GM10847 (cell line): ENCODE measurements around the gene TAF1B.

Experiments used
- POLR2A ChIP-seq: IDR thresholded peaks from 2 replicates; pipeline ENCODE4 v1.6.1; 2011; ENCODE audit not compliant: insufficient read length; ENCODE audit errors: extremely low read depth

The TAF1B gene

DNA sequence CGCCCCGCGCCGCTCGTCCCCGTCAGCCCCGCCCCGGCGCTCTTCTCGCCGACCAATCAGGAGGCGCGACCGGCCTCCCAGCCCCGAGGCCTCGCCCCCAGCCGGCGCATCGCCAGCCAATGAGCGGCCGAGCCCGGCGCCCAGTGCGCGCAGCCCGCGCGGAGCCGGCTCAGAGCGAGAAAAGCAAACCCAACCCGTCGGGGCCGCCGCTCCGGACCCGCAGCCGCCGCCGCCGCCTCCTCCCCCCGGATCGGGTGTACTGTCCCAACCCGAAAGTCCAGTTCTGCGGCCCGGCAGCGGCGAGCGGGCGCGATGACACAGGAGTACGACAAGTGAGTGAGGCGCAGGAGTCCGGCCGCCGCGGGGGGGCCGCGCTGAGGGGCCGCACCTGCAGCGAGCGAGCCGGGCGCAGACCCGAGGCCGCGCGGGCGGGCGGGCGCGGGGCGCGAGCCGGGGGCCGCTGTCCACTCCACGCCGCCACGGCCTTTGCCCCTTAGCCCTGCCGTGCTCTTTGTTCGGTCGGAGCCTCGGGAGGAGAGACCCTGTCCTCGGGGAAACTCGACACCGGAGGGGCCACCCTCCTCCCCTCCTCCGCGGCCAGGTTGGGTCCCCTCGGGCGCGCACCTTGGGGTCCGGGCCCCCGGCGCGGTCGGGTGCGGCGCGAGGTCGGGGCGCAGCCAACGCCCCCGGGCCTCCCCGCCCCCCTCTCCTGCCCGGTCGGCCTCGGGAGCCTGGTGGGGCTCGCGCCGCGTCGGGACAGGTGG lies 108.4 kb downstream of the TAF1B start, which contains the start of gene GRHL1:
GRHL1 (plus strand) TSS at position 172 of the 764 bp plus-strand sequence; CDS start at position 313, 141 bp downstream.
- no peak for TF ChIP-seq POLR2A

DNA sequence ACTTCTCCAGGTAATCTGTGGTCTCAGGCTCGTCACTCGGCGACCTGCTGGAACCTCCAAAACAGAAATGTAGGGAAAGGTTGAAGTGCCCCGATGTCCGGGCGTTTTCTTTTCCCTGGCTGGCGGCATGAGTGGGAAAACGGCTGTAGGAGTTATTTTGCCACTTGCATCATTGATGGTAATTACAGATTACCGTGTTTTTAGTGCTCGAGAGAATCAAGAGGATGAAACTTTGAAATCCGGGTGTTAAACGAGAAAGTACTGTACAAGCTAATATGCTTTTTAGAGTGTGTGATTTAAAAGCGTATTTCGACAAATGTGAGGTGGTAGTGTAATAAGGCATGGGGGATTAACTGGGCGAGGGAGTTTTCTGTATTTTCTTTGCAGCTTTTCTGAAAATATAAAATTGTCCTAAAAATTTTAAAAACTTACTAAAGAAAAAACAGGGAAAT lies 109.0 kb downstream of the TAF1B start:
- TF ChIP-seq POLR2A: no peak

DNA sequence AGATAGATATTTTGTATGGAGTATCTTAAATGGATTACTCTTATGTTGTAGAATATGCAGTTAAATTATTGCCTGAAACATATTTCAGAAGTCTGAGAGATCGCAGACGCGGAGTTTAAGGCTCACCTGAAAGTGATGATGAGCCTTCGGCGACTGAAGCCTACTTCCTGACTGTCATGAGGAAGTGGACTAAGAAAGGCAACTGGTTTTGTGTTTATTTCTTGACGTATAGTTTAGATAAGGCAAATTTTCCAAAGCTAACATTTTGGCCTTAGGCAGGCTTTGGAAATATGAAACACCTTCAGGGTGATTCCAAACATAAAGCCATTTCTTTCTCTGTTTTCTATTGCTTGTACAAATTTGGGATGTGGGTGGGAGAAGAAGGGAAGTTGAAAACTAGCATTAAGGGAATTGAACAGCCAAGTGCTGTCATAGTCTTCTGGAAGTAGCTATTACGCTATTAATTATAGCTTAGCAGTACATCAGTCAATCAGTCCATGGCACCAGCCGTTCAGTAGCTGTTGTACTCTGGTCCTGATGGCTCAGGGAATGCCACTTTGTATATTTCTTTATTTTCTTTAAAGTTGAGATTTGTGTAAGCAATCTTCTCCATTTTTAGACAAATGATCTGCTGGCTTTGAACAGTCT lies 109.7 kb downstream of the TAF1B start:
- no peak for TF ChIP-seq POLR2A

DNA sequence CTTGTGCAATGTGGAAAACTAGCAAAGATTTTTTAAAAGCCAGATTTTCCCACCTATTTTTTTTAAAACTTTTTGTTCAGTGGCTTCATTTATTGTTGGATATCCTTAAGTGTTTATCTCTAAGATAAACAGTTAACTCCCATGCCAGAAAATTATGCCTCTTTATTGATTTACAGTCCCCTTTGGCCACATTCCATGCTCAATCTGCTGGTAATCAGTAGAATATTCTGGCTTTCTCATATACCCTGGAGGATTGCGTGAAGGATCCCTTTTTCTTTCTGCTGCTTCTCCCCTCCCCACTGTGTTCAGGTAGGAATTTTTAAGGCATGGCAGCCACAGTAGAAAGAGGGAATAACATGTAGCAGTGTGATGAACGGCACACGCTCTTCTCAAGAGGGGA lies 110.9 kb downstream of the TAF1B start:
- no peak for TF ChIP-seq POLR2A

DNA sequence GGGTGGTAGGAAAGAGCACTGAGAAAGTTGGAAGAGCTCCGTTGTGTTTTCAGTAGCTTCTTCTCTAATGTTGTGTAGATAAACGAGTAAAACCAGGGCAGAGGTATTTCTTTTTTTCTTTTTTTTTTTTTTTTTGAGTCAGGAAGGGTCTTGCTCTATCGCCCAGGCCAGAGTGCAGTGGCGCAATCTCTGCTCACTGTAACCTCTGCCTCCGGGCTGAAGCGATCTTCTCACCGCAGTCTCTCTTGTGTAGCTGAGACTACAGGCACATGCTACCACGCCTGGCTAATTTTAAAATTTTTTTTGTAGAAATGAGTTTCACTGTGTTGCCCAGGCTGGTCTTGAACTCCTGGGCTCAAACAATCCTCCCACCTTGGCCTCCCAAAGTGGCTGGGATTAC lies 114.8 kb downstream of the TAF1B start:
- TF ChIP-seq POLR2A: no peak

DNA sequence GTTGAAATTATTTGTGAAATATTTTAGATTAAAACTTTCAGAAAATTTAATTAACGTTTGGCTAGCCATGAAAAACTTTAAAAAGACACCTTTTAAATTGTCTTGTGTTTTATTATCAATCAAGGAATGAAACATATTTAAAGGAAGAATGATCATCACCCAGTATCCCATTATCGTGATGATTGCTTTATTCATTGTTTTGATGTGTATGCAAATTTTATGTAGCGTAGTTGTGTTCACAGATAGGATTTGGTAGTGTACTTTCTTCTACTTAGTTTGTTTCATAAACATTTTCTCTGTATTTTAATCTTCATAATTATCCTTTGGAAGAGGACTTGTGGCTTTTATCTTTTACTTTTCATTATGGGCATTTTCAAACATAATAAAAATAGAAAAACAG lies 116.0 kb downstream of the TAF1B start:
- no peak for TF ChIP-seq POLR2A

DNA sequence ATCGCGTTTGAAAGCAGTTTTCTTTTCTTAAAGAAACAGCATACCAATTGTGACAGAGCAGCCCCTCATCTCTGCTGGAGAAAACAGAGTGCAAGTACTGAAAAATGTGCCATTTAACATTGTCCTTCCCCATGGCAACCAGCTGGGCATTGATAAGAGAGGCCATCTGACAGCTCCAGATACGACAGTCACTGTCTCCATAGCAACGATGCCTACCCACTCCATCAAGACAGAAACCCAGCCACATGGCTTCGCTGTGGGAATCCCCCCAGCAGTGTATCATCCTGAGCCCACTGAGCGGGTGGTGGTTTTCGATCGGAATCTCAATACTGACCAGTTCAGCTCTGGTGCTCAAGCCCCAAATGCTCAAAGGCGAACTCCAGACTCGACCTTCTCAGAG lies 117.7 kb downstream of the TAF1B start:
- TF ChIP-seq POLR2A: no peak

DNA sequence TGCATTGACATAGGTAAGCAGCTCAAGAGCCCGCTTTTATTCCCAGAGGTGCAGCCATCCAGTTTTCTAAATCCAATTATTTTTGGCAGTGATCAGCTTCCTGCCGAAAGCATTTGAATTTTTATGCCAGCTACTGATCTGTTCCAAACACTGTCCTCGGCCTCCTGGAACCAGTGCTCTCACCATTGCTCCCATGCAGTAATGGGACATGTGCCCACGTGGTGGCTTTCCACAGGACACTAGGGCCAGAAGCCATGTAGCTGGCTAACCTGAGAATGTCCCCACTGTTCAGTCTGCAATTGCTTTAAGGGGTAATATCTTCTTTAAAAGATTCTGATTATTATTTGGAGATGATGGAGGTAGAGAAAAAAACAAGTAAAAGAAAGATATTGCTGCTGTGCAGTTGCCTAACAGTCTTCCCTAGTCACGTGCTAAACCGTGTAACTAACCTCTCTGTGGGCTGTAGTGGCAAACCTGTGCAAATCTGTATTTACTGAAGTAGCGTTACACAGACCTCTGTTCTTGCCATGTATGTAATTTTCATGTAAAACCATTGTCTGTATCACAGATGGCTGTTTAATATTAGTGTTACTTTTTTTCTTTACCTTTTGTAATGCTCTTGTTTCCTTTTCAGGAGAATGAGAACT lies 121.2 kb downstream of the TAF1B start:
- no peak for TF ChIP-seq POLR2A

DNA sequence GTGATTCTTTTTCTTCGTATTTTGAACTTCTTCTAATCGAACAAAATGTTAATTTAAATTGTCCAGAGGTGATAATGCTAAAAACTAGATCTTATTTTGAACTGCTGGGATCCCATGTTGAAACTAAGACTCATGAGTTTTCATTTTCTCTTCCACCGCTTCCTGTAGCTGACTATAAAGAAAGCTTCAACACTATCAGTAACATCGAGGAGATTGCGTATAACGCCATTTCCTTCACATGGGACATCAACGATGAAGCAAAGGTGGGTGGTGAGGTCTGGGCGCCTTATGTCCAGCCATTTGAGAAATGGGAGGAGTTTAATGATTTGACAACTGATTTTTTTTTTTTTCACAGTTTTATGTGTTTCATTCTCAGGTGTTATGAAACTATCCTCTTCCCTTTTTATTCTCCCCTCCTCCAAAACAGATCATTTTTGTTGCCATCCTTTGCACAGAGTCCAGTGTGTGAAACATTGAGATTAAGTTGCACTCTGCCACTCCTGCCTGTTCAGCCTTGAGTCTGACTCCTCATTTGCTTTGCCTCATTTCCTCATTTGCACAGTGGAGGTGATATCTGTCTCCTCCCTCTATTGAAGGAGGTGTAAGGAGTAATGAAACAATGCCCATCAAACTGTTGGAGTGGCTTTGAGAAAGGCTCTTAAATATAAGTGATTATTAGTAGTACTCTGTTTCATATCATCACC lies 122.0 kb downstream of the TAF1B start:
- no peak for TF ChIP-seq POLR2A

DNA sequence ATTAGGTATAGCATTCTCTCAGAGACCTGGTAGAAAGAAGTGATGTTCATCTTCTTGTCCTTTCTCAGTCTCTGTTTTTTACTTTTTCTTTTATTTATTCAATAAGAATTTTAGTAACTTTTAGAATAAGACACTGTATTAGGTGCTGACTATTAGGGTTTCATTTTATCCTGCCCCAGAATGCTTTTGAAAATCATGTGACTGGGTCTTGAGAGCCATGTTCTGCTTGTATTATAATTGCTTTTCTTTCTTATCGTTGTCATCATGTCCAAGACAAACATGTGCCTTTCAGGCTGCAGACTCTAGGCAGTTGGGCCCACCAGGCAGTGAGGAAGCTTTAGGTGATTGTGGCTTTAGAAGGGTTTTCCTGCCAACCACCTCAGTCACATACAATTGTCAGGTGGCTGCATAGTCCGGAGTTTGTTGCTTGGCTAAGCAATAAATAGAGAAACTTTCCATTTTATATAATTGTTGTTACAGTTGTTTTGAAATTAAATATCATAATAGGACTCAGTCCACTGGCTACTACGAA lies 123.3 kb downstream of the TAF1B start:
- no peak for TF ChIP-seq POLR2A

DNA sequence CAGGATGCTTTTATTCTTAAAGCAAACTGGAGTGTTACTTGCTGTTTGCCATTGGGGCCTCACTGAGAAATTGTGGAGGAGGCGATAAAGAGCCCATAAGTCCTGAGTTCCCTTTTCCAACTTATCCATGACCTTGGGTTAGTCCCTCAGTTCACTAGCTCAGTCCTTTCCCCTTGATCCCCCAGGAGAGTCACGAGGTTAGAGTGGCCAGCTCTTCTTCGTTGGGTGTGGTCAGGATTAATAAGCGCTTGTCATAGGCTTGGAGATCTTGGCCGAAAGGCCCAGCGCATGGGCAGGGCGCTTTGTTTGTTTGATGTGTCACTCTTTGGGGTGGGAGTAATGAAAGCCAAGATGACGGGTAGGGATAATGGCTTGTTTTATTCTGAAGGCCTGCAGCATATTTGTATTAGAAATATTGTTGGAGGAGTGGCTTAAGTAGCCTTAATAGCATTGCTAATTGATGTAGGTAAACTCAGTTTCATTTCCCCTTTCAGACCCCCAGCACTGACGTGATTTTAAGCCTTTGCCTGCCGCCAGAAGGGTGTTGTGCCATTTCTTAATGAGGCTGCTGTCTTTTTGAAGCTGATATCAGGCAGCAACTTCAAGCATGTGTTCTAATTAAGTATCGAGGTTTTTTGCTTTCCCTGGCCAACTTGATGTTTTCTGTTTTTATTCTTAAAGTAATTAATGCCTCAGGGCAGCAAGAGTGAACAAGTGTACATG lies 123.9 kb downstream of the TAF1B start:
- no peak for TF ChIP-seq POLR2A

DNA sequence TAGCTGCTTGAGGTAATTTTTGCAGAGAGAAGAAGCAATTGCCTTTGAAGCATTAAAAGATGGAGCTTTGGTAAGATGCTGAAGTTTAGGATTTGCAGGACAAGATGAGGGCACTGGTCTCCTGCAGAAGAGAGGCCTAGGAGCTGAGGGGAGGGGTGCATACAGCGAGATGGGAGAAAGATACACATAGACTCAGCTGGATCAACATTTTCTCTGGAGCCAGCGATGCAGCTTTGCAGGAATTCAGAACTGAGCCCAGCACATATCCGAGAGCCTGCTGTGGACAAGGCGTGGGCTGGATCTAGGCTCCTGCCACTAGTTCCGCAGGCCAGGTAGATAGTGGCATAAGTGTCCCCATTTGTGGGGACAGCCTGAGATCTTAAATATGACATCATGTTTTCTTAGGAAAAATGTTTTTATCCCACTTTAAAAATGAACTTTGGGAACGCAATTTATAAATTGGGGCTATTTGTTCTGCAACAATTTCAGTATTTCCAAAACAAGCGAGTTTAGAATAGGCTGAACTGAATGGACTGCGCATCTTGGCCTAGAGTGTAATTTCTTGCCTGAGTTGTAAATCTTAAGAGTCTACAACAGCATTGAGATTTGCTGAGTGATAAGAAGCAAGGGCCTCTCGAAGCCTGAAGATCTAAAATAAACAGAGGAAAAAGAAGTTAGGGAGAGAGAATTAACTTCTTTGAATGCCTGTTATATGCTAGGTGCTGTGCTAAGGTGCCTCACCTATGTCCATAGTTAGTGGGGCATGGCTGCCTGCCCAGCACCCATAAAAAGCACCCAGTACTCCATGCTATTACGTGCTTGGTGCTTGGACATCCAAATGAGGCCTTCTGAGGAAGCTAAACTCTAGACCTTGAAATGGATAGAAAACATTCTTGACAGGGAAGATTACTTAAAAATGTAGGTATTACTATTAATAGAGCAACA lies 125.6 kb downstream of the TAF1B start:
- no peak for TF ChIP-seq POLR2A

DNA sequence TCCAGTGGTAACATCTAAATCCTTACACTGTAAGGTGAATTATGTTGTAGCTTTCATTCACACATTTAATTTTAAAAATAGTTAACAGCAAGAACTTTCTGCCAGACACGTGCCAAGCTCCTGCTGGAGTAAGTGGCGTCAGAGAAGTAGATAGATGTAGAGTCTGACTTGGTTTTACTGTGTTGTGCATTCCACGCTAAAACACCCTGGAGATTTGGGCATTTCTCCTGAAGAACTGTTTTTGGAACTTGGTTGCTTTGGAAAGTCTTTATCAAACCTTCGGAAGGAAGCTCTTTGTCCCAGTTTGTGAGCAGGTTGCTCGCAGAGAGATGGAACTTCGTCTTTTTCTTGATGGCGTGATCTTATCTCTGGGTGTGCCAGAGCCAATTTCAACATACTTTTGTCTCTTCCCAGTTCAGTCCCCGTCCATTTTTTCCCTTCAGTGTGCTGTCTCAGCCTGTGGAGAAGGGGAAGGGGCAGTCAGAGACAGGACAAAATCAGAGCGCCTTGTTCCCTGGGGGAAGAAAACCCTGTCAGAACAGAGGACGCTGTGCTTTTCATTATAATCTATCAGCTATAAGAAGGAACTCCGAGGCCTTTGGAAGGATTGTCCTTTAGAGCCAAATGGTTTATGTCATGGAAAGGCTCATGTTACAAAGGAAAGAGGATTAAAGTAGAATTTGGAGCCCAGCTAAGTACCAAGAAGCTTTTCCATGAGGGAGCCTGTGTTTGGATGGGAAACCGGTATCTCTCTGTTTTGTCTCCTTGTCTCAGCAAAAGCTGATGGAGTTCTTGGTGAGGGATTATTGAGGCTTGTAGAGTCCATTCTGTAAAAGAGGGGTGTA lies 127.1 kb downstream of the TAF1B start:
- TF ChIP-seq POLR2A: no peak
